ENCODE measurements around the gene GZF1. TPM values are rescaled to one million over a fixed set of nuclear protein-coding genes. Genes with fewer than 3 reads are reported as not detected.
A peak's percentile ranks its signal among the peaks of the same experiment; 100 is the strongest.

Gene GZF1
- total RNA-seq, 4 donors from 2014 or later = 10.1 to 23.0 (median 13.3) TPM

GRCh38 chr20:23415959-23416583 lies 54.1 kb downstream of the GZF1 start:
- intact Hi-C loops (cut with DNase I; ENCODE audit: low total_unique reads) (no loop called here), in situ Hi-C loops (cut with MboI; ENCODE audit: low sequenced_read_pairs in 4 of 4) (loop anchor here in 1 of 4 donors (25.0 kb wide), 1 partner anchor 196 kb away; the partner anchor contains the start of gene CST9)
- TF ChIP-seq POLR2A (IDR thresholded peaks at IDR 0.05) (no peak), CTCF (IDR thresholded peaks at IDR 0.05 in 4 of 5, conservative IDR thresholded peaks at IDR 0.05 in 1 of 5) (no peak)
- ATAC-seq = no peak
- no peaks in the 10 kb centered on the region for H3K27me3 ChIP-seq
- H3K9me3 ChIP-seq = no peaks in the 10 kb centered on the region
- peak overlapping the region in 2 of 4 donors; percentile 97 to 99 for H3K27ac ChIP-seq
- H3K36me3 ChIP-seq = no peaks in the 10 kb centered on the region
- no peak overlapping the region for H3K4me3 ChIP-seq
- H3K4me1 ChIP-seq = peaks cover 54 to 59% of the 10 kb centered on the region in 2 donors
- DNase-seq = no peak

- in situ Hi-C loops (cut with MboI; ENCODE audit: low sequenced_read_pairs in 4 of 4) = loop anchor here in 1 of 4 donors (25.0 kb wide), 1 partner anchor 194 kb away; the partner anchor contains the start of gene CST9
- TF ChIP-seq CTCF (IDR thresholded peaks at IDR 0.05 in 4 of 5, conservative IDR thresholded peaks at IDR 0.05 in 1 of 5) = no peak
- TF ChIP-seq POLR2A (IDR thresholded peaks at IDR 0.05) = no peak
- H3K9me3 ChIP-seq = no peaks in the 10 kb centered on the region
- DNase-seq = no peak
- H3K4me3 ChIP-seq = no peak overlapping the region
- no peak for ATAC-seq
- peaks cover 40 to 45% of the 10 kb centered on the region in 2 donors for H3K4me1 ChIP-seq
- H3K27ac ChIP-seq = peak overlapping the region in 2 of 4 donors; percentile 97 to 99
- H3K36me3 ChIP-seq = no peaks in the 10 kb centered on the region
- no peaks in the 10 kb centered on the region for H3K27me3 ChIP-seq
- intact Hi-C loops (cut with DNase I; ENCODE audit: low total_unique reads) = no loop called here
Observed at GRCh38 chr20:23417861-23418260, 55.9 kb downstream of the GZF1 start.

GRCh38 chr20:23419657-23419994 lies 57.6 kb downstream of the GZF1 start:
- H3K4me3 ChIP-seq = peak overlapping the region; percentile 83 to 100 (median 96)
- no peaks in the 10 kb centered on the region for H3K36me3 ChIP-seq
- TF ChIP-seq POLR2A (IDR thresholded peaks at IDR 0.05) = no peak
- TF ChIP-seq CTCF (IDR thresholded peaks at IDR 0.05 in 4 of 5, conservative IDR thresholded peaks at IDR 0.05 in 1 of 5) = no peak
- peak overlapping the region; percentile 97 to 99 (median 98) for H3K27ac ChIP-seq
- no peak for DNase-seq
- intact Hi-C loops (cut with DNase I; ENCODE audit: low total_unique reads) (no loop called here), in situ Hi-C loops (cut with MboI; ENCODE audit: low sequenced_read_pairs in 4 of 4) (loop anchor here in 1 of 4 donors (25.0 kb wide), 1 partner anchor 193 kb away; the partner anchor contains the start of gene CST9)
- peaks cover 30% of the 10 kb centered on the region in 2 donors for H3K4me1 ChIP-seq
- no peak for ATAC-seq
- no peaks in the 10 kb centered on the region for H3K9me3 ChIP-seq
- no peaks in the 10 kb centered on the region for H3K27me3 ChIP-seq

- no peaks in the 10 kb centered on the region for H3K27me3 ChIP-seq
- peak overlapping the region; percentile 97 to 99 (median 98) for H3K27ac ChIP-seq
- ATAC-seq (peak; percentile 57 to 60), DNase-seq (peak in 1 of 2 donors; percentile 49)
- H3K4me3 ChIP-seq = peak overlapping the region; percentile 83 to 100 (median 96)
- in situ Hi-C loops (cut with MboI; ENCODE audit: low sequenced_read_pairs in 4 of 4) (loop anchor here in 1 of 4 donors (25.0 kb wide), 1 partner anchor 192 kb away; the partner anchor contains the start of gene CST9), intact Hi-C loops (cut with DNase I; ENCODE audit: low total_unique reads) (loop anchor here (1.0 to 10.0 kb wide), 3 partner anchors 70 to 365 kb away; partner anchors contain the start of genes CST3 and NXT1)
- H3K9me3 ChIP-seq = no peaks in the 10 kb centered on the region
- TF ChIP-seq POLR2A (IDR thresholded peaks at IDR 0.05) (no peak), CTCF (IDR thresholded peaks at IDR 0.05 in 4 of 5, conservative IDR thresholded peaks at IDR 0.05 in 1 of 5) (no peak)
- H3K36me3 ChIP-seq = no peaks in the 10 kb centered on the region
- peaks cover 27 to 30% of the 10 kb centered on the region in 2 donors for H3K4me1 ChIP-seq
Observed at GRCh38 chr20:23419995-23420901, 58.3 kb downstream of the GZF1 start.
